ENCODE results near the gene LEF1. TPM values are rescaled to one million over a fixed set of nuclear protein-coding genes. Genes with fewer than 3 reads are reported as not detected.

The LEF1 gene
- total and polyA plus RNA-seq, 2 donors (not counting 3 experiments of a cell fraction or from before 2014, with no cell fraction given), result 0.46 TPM; not detected in 1

GRCh38 chr4:108107101-108107500 is 61.6 kb downstream of the LEF1 start:
- H3K9me1 ChIP-seq (replicated peaks; ENCODE audit: control insufficient read depth, extremely low read depth, insufficient read depth, low read length), result no peaks in the 10 kb centered on the region
- FAIRE-seq (no peak), DNase-seq (ENCODE audit: low read depth, low spot score) (no peak)
- intact Hi-C loops (cut with micrococcal nuclease) (no loop called here), dilution Hi-C loops (cut with MboI; ENCODE audit: extremely low pct_ligation_motif_present, low sequenced_read_pairs) (no loop called here)
- H3K27ac ChIP-seq (ENCODE audit: insufficient read depth, low read depth, low read length), result no peak overlapping the region
- TF ChIP-seq MYC (IDR thresholded peaks at IDR 0.05; ENCODE audit: low read depth, low read length) (no peak), CTCF (IDR thresholded peaks at IDR 0.05; ENCODE audit: extremely low read depth in 1 of 2, insufficient read depth in 1 of 2, low read depth in 1 of 2, low read length in 2 of 2) (no peak), MAX (IDR thresholded peaks at IDR 0.05; ENCODE audit: insufficient read depth, insufficient read length) (no peak), POLR2A (IDR thresholded peaks at IDR 0.05; ENCODE audit: low read depth, low read length) (no peak), FOS (IDR thresholded peaks at IDR 0.05; ENCODE audit: borderline replicate concordance, insufficient read depth, low read length) (no peak), GATA2 (IDR thresholded peaks at IDR 0.05; ENCODE audit: insufficient read depth, insufficient read length, low read depth, low read length) (no peak), POLR2AphosphoS5 (IDR thresholded peaks at IDR 0.05; ENCODE audit: insufficient read depth, low read depth, low read length) (no peak), JUN (IDR thresholded peaks at IDR 0.05; ENCODE audit: borderline replicate concordance, insufficient read depth, insufficient read length, low read depth) (no peak), EZH2 (IDR thresholded peaks at IDR 0.05; ENCODE audit: borderline replicate concordance, low read depth, low read length, severe bottlenecking) (no peak)
- no TSS peak for BruUV-seq (replicated peaks)
- ChIA-PET POLR2A (no interaction called here), CTCF (no interaction called here)
- no peaks in the 10 kb centered on the region for H4K20me1 ChIP-seq (replicated peaks; ENCODE audit: control insufficient read depth, extremely low read depth, insufficient read depth, low read length)
- no peaks in the 10 kb centered on the region for H3K27me3 ChIP-seq (ENCODE audit: control insufficient read depth in 2 of 2, insufficient read depth in 2 of 2, low read length in 2 of 2)
- no peak overlapping the region for H3K4me2 ChIP-seq (ENCODE audit: insufficient read depth, low read length)
- H2AFZ ChIP-seq (ENCODE audit: low read depth, low read length), result no peak overlapping the region
- no peaks in the 10 kb centered on the region for H3K9me3 ChIP-seq (replicated peaks; ENCODE audit: control insufficient read depth, insufficient read depth, low read length)
- no peaks in the 10 kb centered on the region for H3K79me2 ChIP-seq (ENCODE audit: control insufficient read depth, insufficient read depth, low read length)
- H3K9ac ChIP-seq (replicated peaks; ENCODE audit: extremely low read depth, insufficient read depth, low read length), result no peak overlapping the region
- no peaks in the 10 kb centered on the region for H3K4me1 ChIP-seq (ENCODE audit: control insufficient read depth, extremely low read depth, insufficient read depth, low read length)
- no peak overlapping the region for H3K4me3 ChIP-seq (replicated peaks in 1 of 3; ENCODE audit: insufficient read depth in 1 of 3, low read depth in 1 of 3, low read length in 3 of 3)
- no peaks in the 10 kb centered on the region for H3K36me3 ChIP-seq (ENCODE audit: control insufficient read depth in 2 of 2, extremely low read depth in 1 of 2, insufficient read depth in 2 of 2, low read length in 2 of 2)

All from endothelial cell of umbilical vein (primary cell).